HCT116 (cell line): ENCODE measurements around the gene EPHB3. TPM values are rescaled to one million over a fixed set of nuclear protein-coding genes. Genes with fewer than 3 reads are reported as not detected.

Experiments
- ATAC-seq: fragments of 200-7000 bp; cut with Tn5 transposase; 2 replicates; pipeline ENCODE4 v1.9.1; 2020; ENCODE audit warnings: mild to moderate bottlenecking, moderate library complexity
- BruUV-seq: library from RNA; stranded (reverse); fragments of 400-500 nt; replicated peaks from 2 replicates; lab custom pipeline; 2021; lab: Mats Ljungman, UMichigan
- CTCF ChIA-PET: fragments of 300-600 bp; sonication (Branson Sonifier 250); formaldehyde crosslinking; loops from one replicate; lab custom pipeline; 2021; ENCODE audit warnings: antibody characterized with exemption; lab: Charles Lee
- POLR2A ChIA-PET: fragments of 300-600, 350-600 bp; sonication (Branson Sonifier 250); formaldehyde crosslinking; loops from one replicate; lab custom pipeline; 2021; ENCODE audit warnings: antibody characterized with exemption; lab: Charles Lee
- RAD21 ChIA-PET, 2 experiments: fragments of 300-600 bp; sonication (Branson Sonifier 250); formaldehyde crosslinking; loops; one replicate each; lab custom pipeline; 2023; ENCODE audit warnings: low total read pairs in 2 of 2; ENCODE audit not compliant: uncharacterized antibody in 2 of 2, unreplicated experiment in 2 of 2, low non-redundant PET in 1 of 2; lab: Charles Lee
- DNase-seq: peaks from one replicate; pipeline ENCODE4 v3.0.0-alpha.2; 2010; ENCODE audit warnings: low read depth, low spot score
- H2AFZ ChIP-seq: fragments of 200-600 bp; shearing (Covaris generic), sonication (generic); 2 replicates; pipeline ENCODE4 v1.6.1; 2017; ENCODE audit warnings: low read depth, mixed run types, mixed read lengths, antibody characterized with exemption, low read length; ENCODE audit not compliant: poor library complexity, severe bottlenecking
- H3K27ac ChIP-seq: 2 replicates; pipeline ENCODE4 v1.5.1; 2012; ENCODE audit warnings: low read depth, low read length
- H3K27me3 ChIP-seq: fragments of 200-600 bp; sonication (generic); 2 replicates; pipeline ENCODE4 v1.6.1; 2016; ENCODE audit warnings: mixed run types, low read length, mixed read lengths; ENCODE audit not compliant: insufficient read depth
- H3K36me3 ChIP-seq, 2 experiments: fragments of 200-500 bp in 1 of 2; fragments of 200-600 bp in 1 of 2; sonication (Bioruptor generic) in 1 of 2; sonication (generic) in 1 of 2; 2 replicates each; pipeline versions ENCODE4 v1.5.1 to v1.6.1; 2014 to 2016; ENCODE audit warnings: low read length in 2 of 2, inconsistent platforms in 1 of 2, mixed read lengths in 1 of 2, mixed run types in 1 of 2; ENCODE audit not compliant: insufficient read depth in 2 of 2, control insufficient read depth in 1 of 2
- H3K4me1 ChIP-seq, 2 experiments: fragments of 200-600 bp in 1 of 2; sonication (generic) in 1 of 2; 2 replicates each; pipeline versions ENCODE4 v1.5.1 to v1.6.1; 2012 to 2017; ENCODE audit warnings: low read length in 2 of 2, inconsistent platforms in 1 of 2, mild to moderate bottlenecking in 1 of 2, mixed read lengths in 1 of 2, mixed run types in 1 of 2, moderate library complexity in 1 of 2; ENCODE audit not compliant: insufficient read depth in 2 of 2, control insufficient read depth in 1 of 2
- H3K4me2 ChIP-seq: fragments of 200-600 bp; sonication (generic); 2 replicates; pipeline ENCODE4 v1.6.1; 2017; ENCODE audit warnings: mixed run types, low read length, mixed read lengths
- H3K4me3 ChIP-seq, 2 experiments: fragments of 200-600 bp in 1 of 2; sonication (generic) in 1 of 2; replicated peaks in 1 of 2; 2 replicates each; pipeline ENCODE4 v1.5.1; 2011 to 2016; ENCODE audit warnings: low read length in 2 of 2, control low read depth in 1 of 2, low read depth in 1 of 2, mild to moderate bottlenecking in 1 of 2, mixed read lengths in 1 of 2, mixed run types in 1 of 2
- H3K79me2 ChIP-seq: fragments of 200-600 bp; sonication (generic); 2 replicates; pipeline ENCODE4 v1.6.1; 2017; ENCODE audit warnings: mild to moderate bottlenecking, mixed run types, low read length, moderate library complexity, mixed read lengths; ENCODE audit not compliant: insufficient read depth
- H3K9ac ChIP-seq: fragments of 200-600 bp; sonication (generic); 2 replicates; pipeline ENCODE4 v1.6.1; 2016; ENCODE audit warnings: low read length, mixed read lengths
- H3K9me2 ChIP-seq: fragments of 200-600 bp; sonication (generic), shearing (Covaris generic); 2 replicates; pipeline ENCODE4 v1.6.1; 2017; ENCODE audit warnings: mixed run types, mild to moderate bottlenecking, moderate library complexity; ENCODE audit not compliant: insufficient read depth
- H3K9me3 ChIP-seq, 2 experiments: fragments of 200-500 bp in 1 of 2; fragments of 200-600 bp in 1 of 2; sonication (Bioruptor generic) in 1 of 2; sonication (generic) in 1 of 2; 2 replicates each; pipeline ENCODE4 v1.6.1; 2014 to 2017; ENCODE audit warnings: low read length in 2 of 2, mixed read lengths in 2 of 2, inconsistent platforms in 1 of 2, low read depth in 1 of 2, mild to moderate bottlenecking in 1 of 2, mixed run types in 1 of 2, moderate library complexity in 1 of 2; ENCODE audit not compliant: control insufficient read depth in 1 of 2, insufficient read depth in 1 of 2
- H4K20me1 ChIP-seq: fragments of 200-600 bp; sonication (generic), shearing (Covaris generic); 2 replicates; pipeline ENCODE4 v1.6.1; 2017; ENCODE audit warnings: mixed run types, mild to moderate bottlenecking, moderate library complexity; ENCODE audit not compliant: insufficient read depth
- CBX3 ChIP-seq: IDR thresholded peaks from 2 replicates; pipeline ENCODE4 v1.6.1; 2012; ENCODE audit warnings: low read depth
- ELF1 ChIP-seq: IDR thresholded peaks from 2 replicates; pipeline ENCODE4 v1.6.1; 2012; ENCODE audit warnings: low read depth, borderline replicate concordance
- FOSL1 ChIP-seq: IDR thresholded peaks from 2 replicates; pipeline ENCODE4 v1.6.1; 2012; ENCODE audit warnings: low read depth
- JUND ChIP-seq: IDR thresholded peaks from 2 replicates; pipeline ENCODE4 v1.6.1; 2012
- POLR2A ChIP-seq: IDR thresholded peaks from 2 replicates; pipeline ENCODE4 v1.7.0; 2011; ENCODE audit warnings: borderline replicate concordance; ENCODE audit not compliant: insufficient read depth, insufficient read length; ENCODE audit errors: extremely low read depth
- SIN3A ChIP-seq: IDR thresholded peaks from 2 replicates; pipeline ENCODE4 v1.6.1; 2012; ENCODE audit warnings: low read depth
- SP1 ChIP-seq: IDR thresholded peaks from 2 replicates; pipeline ENCODE4 v1.6.1; 2012; ENCODE audit warnings: low read depth
- ZNF274 ChIP-seq: fragments of 200-500 bp; sonication (Bioruptor generic); IDR thresholded peaks from 2 replicates; pipeline ENCODE4 v1.6.1; 2014; ENCODE audit warnings: mild to moderate bottlenecking, low read depth, low read length, inconsistent platforms
- intact Hi-C: fragments of 100-400 bp; cut with micrococcal nuclease; formaldehyde crosslinking; loops from 2 replicates; pipeline ENCODE4 v1.10.0; 2022
- total RNA-seq: library from RNA; stranded (reverse); gene quantifications from one replicate; pipeline ENCODE4 v1.2.1, GENCODE V29; 2021; ENCODE audit not compliant: unreplicated experiment
- TF ChIP-seq, protein P1 (sequence below): IDR thresholded peaks from 2 replicates; pipeline ENCODE4 v1.6.1; 2012
- TF ChIP-seq, protein P2 (sequence below), 3 experiments: fragments of 200-600 bp in 1 of 3; sonication (generic) in 1 of 3; IDR thresholded peaks in 2 of 3; conservative IDR thresholded peaks in 1 of 3; 2 replicates each; pipeline ENCODE4 v1.5.1; 2012 to 2017; ENCODE audit warnings: low read depth in 2 of 3, low read length in 2 of 3, antibody characterized with exemption in 1 of 3, borderline replicate concordance in 1 of 3, control low read depth in 1 of 3, mild to moderate bottlenecking in 1 of 3, mixed read lengths in 1 of 3, mixed run types in 1 of 3, moderate library complexity in 1 of 3; ENCODE audit not compliant: insufficient read depth in 1 of 3

Gene EPHB3
- total RNA-seq, 1 experiment from 2014 or later: 6.5 TPM

DNA sequence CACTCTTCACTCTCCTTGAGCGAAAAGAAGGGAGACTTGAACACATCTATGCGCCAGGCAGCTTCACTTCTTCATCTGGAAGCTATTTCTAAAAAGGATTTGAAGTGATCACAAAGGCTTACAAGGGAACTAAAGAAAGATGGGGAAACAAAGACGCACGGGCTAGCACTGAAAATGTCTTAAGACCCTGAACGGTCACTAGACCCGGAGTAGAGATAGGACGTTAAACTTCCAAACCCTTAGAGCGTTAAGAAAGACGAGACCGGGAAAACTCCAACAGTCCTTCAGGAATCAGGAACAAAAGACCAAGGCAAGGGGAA lies 47.5 kb upstream of the EPHB3 start:
- DNase-seq: no peak
- CTCF ChIA-PET: interaction anchor here (1.0 to 3.1 kb wide), 17 partner anchors 8 to 142 kb away, joined by 3 to 52 read pairs (median 5); partner anchors contain the start of gene EPHB3
- Histone ChIP-seq H2AFZ (peak overlapping the region; percentile 94), H3K4me2 (peak overlapping the region; percentile 76), H3K4me3 (peak overlapping the region; percentile 32 to 49), H3K36me3 (no peaks in the 10 kb centered on the region), H3K27ac (no peak overlapping the region), H3K9me3 (no peaks in the 10 kb centered on the region), H3K9me2 (no peaks in the 10 kb centered on the region), H3K9ac (peak overlapping the region; percentile 29; the same call in 1 of the 2 replicates), H3K79me2 (no peaks in the 10 kb centered on the region), H3K4me1 (peaks cover 0 to 12% of the 10 kb centered on the region in 2 experiments; a peak in 1 of 4 replicates), H4K20me1 (no peaks in the 10 kb centered on the region), H3K27me3 (no peaks in the 10 kb centered on the region)
- BruUV-seq: no TSS peak
- POLR2A ChIA-PET: interaction anchor here (0.9 to 1.6 kb wide), 3 partner anchors 143 to 152 kb away, joined by 3 to 5 read pairs (median 4); partner anchors contain the start of genes CLCN2 and POLR2H
- peak; percentile 10; the same call in 1 of the 2 replicates for ATAC-seq
- TF ChIP-seq, protein P1, sequence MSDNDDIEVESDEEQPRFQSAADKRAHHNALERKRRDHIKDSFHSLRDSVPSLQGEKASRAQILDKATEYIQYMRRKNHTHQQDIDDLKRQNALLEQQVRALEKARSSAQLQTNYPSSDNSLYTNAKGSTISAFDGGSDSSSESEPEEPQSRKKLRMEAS: no peak
- TF ChIP-seq SIN3A: no peak
- intact Hi-C loops: loop anchor here (10.0 kb wide), 1 partner anchor 139 kb away; the partner anchor contains the start of gene THPO
- RAD21 ChIA-PET: interaction anchor here (0.6 to 1.4 kb wide), 4 partner anchors 45 to 1704 kb away, joined by 3 to 8 read pairs (median 5); no protein-coding TSS in a partner anchor

DNA sequence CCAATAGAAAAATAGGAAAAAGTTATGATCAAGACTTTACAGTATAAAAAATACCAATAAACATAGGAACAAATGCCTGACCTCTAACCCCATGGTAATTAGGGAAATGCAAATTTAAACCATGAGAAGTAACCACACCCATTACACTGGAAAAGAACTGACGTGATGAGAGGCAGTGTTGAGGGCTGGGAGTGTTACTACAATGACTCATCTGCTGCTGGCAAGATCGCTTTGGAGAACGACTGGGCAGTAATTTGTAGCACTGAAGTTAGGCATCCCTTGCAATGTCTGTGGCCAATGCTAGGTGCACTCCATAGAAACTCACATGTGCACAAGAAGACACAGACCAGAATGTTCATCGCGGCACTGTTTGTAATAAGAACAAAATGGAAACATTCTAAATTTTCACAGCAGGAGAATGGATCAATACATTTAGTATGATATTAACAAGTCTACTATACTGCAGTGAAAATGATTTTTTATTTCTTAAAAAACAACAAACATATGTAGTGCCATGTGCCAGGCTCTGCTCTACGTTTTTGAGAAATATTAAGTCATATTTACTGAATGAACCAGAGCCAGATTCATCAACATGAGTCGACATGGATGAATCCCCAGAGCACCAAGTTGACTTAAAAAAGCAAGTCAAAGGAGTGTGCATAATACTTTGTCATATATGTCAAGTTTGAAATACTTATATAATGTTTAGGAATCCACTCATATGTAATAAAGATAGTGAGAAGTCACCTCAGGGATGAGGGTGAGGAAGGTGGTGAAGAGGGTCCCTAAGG lies 37.6 kb upstream of the EPHB3 start:
- no peak overlapping the region for H3K27ac ChIP-seq
- no peaks in the 10 kb centered on the region for H4K20me1 ChIP-seq
- H3K36me3 ChIP-seq: no peaks in the 10 kb centered on the region
- intact Hi-C loops: no loop called here
- H3K9me2 ChIP-seq: no peaks in the 10 kb centered on the region
- DNase-seq: peak; percentile 68
- RAD21 ChIA-PET: no interaction called here
- no TSS peak for BruUV-seq
- peak; percentile 97 for ATAC-seq
- peak overlapping the region; percentile 93 for H2AFZ ChIP-seq
- no peak overlapping the region; a peak in 1 of 4 replicates for H3K4me3 ChIP-seq
- TF ChIP-seq, protein P2, sequence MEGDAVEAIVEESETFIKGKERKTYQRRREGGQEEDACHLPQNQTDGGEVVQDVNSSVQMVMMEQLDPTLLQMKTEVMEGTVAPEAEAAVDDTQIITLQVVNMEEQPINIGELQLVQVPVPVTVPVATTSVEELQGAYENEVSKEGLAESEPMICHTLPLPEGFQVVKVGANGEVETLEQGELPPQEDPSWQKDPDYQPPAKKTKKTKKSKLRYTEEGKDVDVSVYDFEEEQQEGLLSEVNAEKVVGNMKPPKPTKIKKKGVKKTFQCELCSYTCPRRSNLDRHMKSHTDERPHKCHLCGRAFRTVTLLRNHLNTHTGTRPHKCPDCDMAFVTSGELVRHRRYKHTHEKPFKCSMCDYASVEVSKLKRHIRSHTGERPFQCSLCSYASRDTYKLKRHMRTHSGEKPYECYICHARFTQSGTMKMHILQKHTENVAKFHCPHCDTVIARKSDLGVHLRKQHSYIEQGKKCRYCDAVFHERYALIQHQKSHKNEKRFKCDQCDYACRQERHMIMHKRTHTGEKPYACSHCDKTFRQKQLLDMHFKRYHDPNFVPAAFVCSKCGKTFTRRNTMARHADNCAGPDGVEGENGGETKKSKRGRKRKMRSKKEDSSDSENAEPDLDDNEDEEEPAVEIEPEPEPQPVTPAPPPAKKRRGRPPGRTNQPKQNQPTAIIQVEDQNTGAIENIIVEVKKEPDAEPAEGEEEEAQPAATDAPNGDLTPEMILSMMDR (IDR thresholded peaks at IDR 0.05 in 2 of 3, conservative IDR thresholded peaks at IDR 0.05 in 1 of 3; ENCODE audit: borderline replicate concordance in 1 of 3, insufficient read depth in 1 of 3, low read depth in 2 of 3, low read length in 2 of 3): no peak
- TF ChIP-seq FOSL1: peak; percentile 80
- TF ChIP-seq CBX3: peak; percentile 86
- peak; percentile 68 for TF ChIP-seq SP1
- TF ChIP-seq JUND: peak; percentile 84
- no peak for TF ChIP-seq ELF1
- TF ChIP-seq POLR2A: no peak
- no peak for TF ChIP-seq ZNF274
- H3K9ac ChIP-seq: no peak overlapping the region
- POLR2A ChIA-PET: no interaction called here
- peaks cover 5 to 16% of the 10 kb centered on the region in 2 experiments; a peak in 3 of 4 replicates for H3K4me1 ChIP-seq
- peak overlapping the region; percentile 61 for H3K4me2 ChIP-seq
- CTCF ChIA-PET: interaction anchor here (2.5 kb wide), 1 partner anchor 10 kb away, joined by 9 read pairs; no protein-coding TSS in a partner anchor
- H3K79me2 ChIP-seq: no peaks in the 10 kb centered on the region
- no peaks in the 10 kb centered on the region for H3K9me3 ChIP-seq
- H3K27me3 ChIP-seq: no peaks in the 10 kb centered on the region; the same call in 1 of the 2 replicates
